Measurements from ENCODE around the gene SLC1A7.

Gene SLC1A7

DNA sequence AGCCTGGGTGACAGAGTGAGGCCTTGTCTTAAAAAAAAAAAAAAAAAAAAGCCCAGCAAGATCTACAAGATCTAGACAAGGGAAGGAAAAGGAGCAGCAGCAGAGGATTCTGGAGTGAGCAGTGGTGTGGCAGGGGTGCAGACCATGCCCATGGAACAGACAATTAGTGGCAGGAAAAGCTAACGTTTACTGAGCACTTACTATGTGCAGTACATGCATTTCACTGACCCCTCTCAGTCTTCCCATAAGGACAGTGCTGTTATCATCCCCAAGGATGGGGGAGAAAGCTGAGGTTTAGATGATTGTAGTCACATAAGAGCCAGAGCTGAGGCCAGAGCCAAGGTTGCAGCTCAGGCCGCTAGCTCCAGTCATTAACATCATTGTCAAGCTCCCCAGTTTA, 74.6 kb downstream of the SLC1A7 start:
- no peak for TF ChIP-seq POLR2AphosphoS5 (IDR thresholded peaks at IDR 0.05; ENCODE audit: low read depth, low read length)
- no peak for TF ChIP-seq TAF1 (IDR thresholded peaks at IDR 0.05; ENCODE audit: borderline replicate concordance, low read depth, low read length)
- no peak for TF ChIP-seq POLR2A (IDR thresholded peaks at IDR 0.05; ENCODE audit: low read depth, low read length)
- no peak for DNase-seq (ENCODE audit: insufficient read length)
- no peak for FAIRE-seq

DNA sequence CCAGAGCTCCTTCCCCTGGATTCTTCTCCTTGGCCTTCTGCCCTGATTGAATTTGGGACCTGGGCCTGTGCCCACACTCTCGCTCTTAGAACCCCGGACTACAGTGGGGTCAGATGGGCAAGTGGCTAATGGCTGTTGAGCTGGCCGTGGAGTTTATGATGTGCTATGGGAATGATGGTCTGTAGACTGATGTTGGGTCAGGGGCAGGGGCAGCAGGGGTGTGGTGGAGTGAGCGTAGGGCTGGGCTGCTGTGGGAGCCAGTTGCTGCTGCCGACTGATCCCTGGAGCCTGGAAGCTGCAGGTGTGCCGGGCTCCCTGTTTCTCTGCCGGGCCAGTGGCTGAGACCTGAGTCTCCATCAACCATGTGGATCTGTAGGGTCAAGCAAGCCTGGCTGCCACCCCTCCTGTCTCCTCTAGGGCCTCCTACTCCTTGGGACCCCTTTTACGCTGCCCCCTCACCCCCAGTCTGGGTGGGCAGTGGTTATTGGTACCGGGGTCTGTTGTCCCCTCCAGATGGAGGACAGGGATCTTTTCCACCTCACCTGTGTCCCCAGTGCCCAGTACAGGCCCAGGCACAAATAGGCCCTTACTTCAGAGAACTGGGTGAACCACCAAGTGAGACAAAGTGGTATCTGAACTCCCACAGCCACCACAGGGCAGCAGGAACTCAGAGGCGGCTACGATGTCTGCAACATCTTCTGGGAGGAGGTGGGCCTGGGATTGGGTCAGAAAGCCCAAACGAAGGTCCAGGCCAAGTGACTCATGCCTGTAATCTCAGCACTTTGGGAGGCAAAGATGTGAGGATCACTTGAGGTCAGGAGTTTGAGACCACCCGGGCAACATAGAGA, 75.3 kb downstream of the SLC1A7 start:
- no peak for DNase-seq (ENCODE audit: insufficient read length)
- FAIRE-seq, result no peak
- TF ChIP-seq TAF1 (IDR thresholded peaks at IDR 0.05; ENCODE audit: borderline replicate concordance, low read depth, low read length) (no peak), POLR2AphosphoS5 (IDR thresholded peaks at IDR 0.05; ENCODE audit: low read depth, low read length) (no peak), POLR2A (IDR thresholded peaks at IDR 0.05; ENCODE audit: low read depth, low read length) (no peak)

DNA sequence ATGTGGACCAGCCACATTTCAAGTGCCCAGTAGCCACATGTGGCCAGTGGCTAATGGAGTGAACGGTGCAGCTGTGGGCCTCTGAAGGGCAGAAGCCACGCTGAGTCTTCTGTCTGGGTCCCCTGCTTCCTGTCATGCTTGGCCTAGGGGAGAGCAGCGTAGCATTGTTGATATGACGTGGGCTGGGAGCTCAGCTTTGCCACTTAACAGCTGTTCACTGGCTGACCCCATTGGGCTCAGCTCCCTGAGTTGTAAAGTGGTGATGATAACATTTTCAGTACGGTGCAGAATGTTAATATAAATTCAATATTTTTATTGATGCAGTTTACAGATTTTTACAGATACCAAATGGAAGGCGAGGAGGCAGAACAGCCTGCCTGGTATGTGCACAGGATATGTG, 76.0 kb downstream of the SLC1A7 start:
- TF ChIP-seq POLR2A (IDR thresholded peaks at IDR 0.05; ENCODE audit: low read depth, low read length), result no peak
- TF ChIP-seq POLR2AphosphoS5 (IDR thresholded peaks at IDR 0.05; ENCODE audit: low read depth, low read length), result no peak
- no peak for TF ChIP-seq TAF1 (IDR thresholded peaks at IDR 0.05; ENCODE audit: borderline replicate concordance, low read depth, low read length)
- FAIRE-seq (no peak), DNase-seq (ENCODE audit: insufficient read length) (no peak)

DNA sequence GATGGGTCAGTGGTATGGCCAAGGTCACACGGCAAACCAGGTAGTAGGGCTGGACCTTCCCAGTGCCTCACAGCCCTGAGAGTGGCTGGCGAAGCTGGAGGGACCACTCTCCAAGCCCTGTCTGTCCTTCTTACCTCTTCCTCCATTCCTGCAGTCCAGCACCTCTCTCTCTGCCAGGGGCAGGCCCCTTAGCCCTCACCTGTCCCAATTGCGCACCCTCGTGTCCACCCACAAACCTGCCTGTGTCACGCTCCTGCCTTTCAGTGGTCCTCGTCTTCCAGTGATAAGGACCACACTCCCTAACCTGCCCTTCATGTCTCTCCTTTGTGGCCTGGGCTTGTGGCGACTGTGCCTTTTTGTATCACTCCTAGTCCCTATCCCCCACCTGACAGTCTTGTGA, 77.0 kb downstream of the SLC1A7 start:
- TF ChIP-seq TAF1 (IDR thresholded peaks at IDR 0.05; ENCODE audit: borderline replicate concordance, low read depth, low read length), result no peak
- no peak for TF ChIP-seq POLR2A (IDR thresholded peaks at IDR 0.05; ENCODE audit: low read depth, low read length)
- no peak for TF ChIP-seq POLR2AphosphoS5 (IDR thresholded peaks at IDR 0.05; ENCODE audit: low read depth, low read length)
- DNase-seq (ENCODE audit: insufficient read length), result no peak
- no peak for FAIRE-seq

GRCh38 chr1:53063744-53064515, 78.5 kb downstream of the SLC1A7 start:
- no peak for TF ChIP-seq TAF1 (IDR thresholded peaks at IDR 0.05; ENCODE audit: borderline replicate concordance, low read depth, low read length)
- TF ChIP-seq POLR2AphosphoS5 (IDR thresholded peaks at IDR 0.05; ENCODE audit: low read depth, low read length), result no peak
- no peak for TF ChIP-seq POLR2A (IDR thresholded peaks at IDR 0.05; ENCODE audit: low read depth, low read length)
- no peak for FAIRE-seq
- no peak for DNase-seq (ENCODE audit: insufficient read length)

DNA sequence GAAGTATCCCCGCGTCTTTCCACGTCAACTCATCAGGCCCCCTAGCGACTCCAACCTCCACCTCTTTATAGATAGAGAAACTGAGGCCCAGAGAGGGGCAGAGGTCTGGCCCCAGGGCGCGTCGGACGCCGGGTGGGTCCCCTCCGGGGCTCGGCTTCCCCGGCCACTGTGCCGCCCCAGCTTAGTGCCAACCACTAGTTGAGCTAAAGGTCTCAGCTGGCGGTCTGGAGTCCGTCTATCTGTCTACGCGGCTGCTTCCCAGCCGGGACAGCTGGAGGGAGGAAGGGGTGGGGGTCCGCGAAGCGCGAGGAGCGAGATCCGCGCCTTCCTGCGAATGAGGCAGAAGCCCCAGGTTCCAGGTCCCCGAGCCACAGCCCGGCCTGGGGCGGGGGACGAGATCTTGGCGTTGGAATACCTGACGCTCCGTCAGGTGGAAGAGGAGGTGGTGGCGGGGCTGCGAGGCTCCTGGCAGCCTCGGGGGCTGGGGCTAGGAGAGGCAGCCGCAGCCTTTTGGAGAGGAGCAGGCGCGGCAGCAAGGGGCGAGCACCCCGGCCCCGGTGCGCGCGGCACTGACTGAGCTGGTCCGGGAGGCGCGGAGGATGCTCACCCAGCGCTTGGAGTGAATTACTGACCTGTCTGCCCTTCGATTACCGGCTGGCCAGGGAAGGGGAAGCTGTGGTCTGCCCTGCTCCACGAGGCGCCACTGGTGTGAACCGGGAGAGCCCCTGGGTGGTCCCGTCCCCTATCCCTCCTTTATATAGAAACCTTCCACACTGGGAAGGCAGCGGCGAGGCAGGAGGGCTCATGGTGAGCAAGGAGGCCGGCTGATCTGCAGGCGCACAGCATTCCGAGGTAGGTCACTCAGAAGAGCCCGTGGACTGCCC, 79.5 kb downstream of the SLC1A7 start:
- TF ChIP-seq TAF1 (IDR thresholded peaks at IDR 0.05; ENCODE audit: borderline replicate concordance, low read depth, low read length) (no peak), POLR2A (IDR thresholded peaks at IDR 0.05; ENCODE audit: low read depth, low read length) (no peak), POLR2AphosphoS5 (IDR thresholded peaks at IDR 0.05; ENCODE audit: low read depth, low read length) (no peak)
- DNase-seq (ENCODE audit: insufficient read length), result no peak
- FAIRE-seq, result no peak

DNA sequence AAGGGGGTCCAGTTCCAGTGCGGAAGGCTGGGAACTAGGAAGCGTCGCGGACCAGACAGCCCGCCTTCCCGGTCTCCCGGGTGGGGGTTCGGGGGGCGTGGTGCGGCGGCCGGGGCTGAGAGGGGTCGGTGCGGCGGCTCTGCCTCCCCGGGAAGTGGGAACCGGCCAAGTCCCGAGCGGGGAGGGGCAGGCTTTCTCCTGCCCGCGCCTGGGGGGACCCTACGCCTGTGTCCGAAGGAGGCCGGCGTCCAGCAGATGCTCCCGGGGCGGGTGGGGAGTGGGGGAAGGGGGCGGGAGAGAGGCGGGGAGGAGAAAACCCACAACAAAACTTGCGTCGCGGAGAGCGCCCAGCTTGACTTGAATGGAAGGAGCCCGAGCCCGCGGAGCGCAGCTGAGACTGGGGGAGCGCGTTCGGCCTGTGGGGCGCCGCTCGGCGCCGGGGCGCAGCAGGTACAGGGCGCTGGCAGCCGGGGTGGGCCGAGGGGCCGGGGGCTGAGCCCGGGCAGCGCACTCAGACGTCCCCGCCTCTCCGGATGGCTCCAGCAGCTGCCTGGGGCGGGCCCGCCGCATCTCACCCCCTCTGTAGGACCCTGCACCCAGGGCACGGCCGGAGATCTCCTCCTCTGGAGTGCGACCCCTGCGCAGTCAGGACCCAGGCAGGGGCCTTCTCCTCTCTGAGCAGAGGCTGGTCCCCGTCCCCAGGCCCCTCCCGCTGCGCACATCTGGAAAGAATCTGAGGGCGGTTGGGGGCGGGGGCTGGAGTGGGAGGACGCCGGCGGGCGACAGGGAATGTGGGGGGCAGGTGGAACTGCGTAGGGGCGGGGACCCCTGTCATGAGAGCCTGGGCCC, 80.4 kb downstream of the SLC1A7 start, which contains the start of gene PODN:
PODN (plus strand) TSS at position 355 of the 849 bp plus-strand sequence. CDS start 7,643 bp downstream, outside the sequence.
- TF ChIP-seq POLR2A (IDR thresholded peaks at IDR 0.05; ENCODE audit: low read depth, low read length) (no peak), POLR2AphosphoS5 (IDR thresholded peaks at IDR 0.05; ENCODE audit: low read depth, low read length) (no peak), TAF1 (IDR thresholded peaks at IDR 0.05; ENCODE audit: borderline replicate concordance, low read depth, low read length) (no peak)
- DNase-seq (ENCODE audit: insufficient read length) (no peak), FAIRE-seq (no peak)

DNA sequence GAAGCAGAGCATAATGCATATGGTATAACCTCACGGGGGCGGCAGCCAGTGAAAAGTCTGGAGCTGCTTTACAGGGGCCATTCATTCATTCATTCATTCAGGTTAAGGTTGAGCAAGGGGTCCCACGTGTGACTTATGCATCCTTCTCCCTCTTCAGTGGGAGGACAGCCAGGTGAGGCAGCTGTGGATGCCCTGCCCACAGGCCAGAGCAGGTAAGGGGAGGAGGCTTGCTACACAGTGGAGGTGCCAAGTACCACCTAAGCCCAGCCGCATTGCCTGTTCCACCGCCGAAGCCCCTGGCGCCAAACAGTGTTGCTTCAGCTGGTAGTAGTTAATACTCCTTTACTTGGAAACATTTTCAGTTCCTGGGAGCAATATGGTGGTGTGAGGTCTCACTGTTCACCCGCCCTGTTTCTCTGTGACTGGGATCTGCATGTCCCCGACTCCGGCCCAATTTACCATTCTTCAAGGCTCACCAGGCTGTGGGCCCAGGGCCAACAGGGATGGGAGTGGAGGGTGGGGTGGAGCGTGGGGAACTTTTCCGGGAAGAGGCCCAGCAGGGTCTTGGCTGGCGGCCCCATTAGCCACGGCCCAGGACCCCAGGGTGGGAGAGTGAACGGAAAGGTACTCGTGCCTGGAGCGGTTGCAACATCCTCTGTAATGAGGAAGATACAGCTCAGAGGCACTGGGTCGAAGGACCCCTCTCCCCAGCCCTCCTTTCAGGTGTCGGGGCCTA, 81.1 kb downstream of the SLC1A7 start:
- FAIRE-seq (no peak), DNase-seq (ENCODE audit: insufficient read length) (no peak)
- TF ChIP-seq POLR2AphosphoS5 (IDR thresholded peaks at IDR 0.05; ENCODE audit: low read depth, low read length) (no peak), POLR2A (IDR thresholded peaks at IDR 0.05; ENCODE audit: low read depth, low read length) (no peak)

GRCh38 chr1:53060579-53060978, 81.9 kb downstream of the SLC1A7 start:
- DNase-seq (ENCODE audit: insufficient read length) (no peak), FAIRE-seq (no peak)
- TF ChIP-seq POLR2AphosphoS5 (IDR thresholded peaks at IDR 0.05; ENCODE audit: low read depth, low read length) (no peak), POLR2A (IDR thresholded peaks at IDR 0.05; ENCODE audit: low read depth, low read length) (no peak), TAF1 (IDR thresholded peaks at IDR 0.05; ENCODE audit: borderline replicate concordance, low read depth, low read length) (no peak)

GRCh38 chr1:53057127-53057526, 85.3 kb downstream of the SLC1A7 start:
- FAIRE-seq, result no peak
- DNase-seq (ENCODE audit: insufficient read length), result no peak
- TF ChIP-seq TAF1 (IDR thresholded peaks at IDR 0.05; ENCODE audit: borderline replicate concordance, low read depth, low read length) (no peak), POLR2A (IDR thresholded peaks at IDR 0.05; ENCODE audit: low read depth, low read length) (no peak), POLR2AphosphoS5 (IDR thresholded peaks at IDR 0.05; ENCODE audit: low read depth, low read length) (no peak)
